GM12865 (cell line): ENCODE results near the gene MAPK8IP2.

Experiments used
- DNase-seq: peaks from one replicate; pipeline ENCODE4 v3.0.0; 2010; ENCODE audit warnings: low read depth
- H3K4me3 ChIP-seq: 2 replicates; pipeline ENCODE4 v1.5.1; 2011; ENCODE audit warnings: mild to moderate bottlenecking, low read depth, low read length, control low read depth
- TF ChIP-seq, protein P1 (sequence below): IDR thresholded peaks from 2 replicates; pipeline ENCODE4 v1.5.1; 2011; ENCODE audit warnings: low read length, control low read depth, low read depth, inconsistent platforms; ENCODE audit not compliant: insufficient read depth; ENCODE audit errors: missing control alignments

MAPK8IP2 gene

DNA sequence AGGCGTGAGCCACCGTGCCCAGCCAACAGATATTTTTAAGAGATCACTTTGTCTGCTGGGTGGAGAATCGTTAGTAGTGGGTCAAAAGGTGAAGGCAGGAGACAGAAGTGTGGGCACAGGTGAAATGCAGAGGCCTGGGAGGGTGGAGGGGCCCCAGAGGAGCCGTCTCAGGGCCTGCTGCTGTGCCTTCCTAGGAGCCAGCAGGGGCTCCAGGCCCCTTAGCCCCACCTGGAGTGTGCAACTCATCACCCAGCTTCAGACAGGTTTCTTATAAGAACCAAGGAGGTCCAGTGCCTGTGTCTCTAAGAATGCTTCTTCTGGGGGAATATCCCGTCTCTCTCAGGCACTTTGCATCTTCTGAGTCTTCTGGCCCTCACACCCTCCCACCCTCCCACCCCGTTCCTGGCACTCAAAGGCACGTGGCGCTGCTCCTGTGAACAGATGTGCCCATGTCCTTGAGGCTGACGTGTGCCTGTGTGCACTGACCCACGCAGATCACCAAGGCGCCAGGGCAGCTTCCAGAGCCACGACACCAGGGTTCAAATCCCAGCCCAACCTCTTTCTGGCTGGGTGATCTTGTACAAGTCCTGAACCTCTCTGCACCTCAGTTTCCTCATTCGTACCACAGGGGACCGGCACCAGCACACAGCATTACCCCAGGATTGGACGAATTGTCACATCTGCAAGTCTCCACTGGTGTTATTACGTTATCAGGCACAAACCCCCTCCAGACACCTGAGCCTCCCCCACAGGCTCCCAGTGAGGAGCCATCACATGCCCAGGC is 23.9 kb downstream of the MAPK8IP2 start:
- H3K4me3 ChIP-seq: no peak overlapping the region
- DNase-seq: no peak
- TF ChIP-seq, protein P1, sequence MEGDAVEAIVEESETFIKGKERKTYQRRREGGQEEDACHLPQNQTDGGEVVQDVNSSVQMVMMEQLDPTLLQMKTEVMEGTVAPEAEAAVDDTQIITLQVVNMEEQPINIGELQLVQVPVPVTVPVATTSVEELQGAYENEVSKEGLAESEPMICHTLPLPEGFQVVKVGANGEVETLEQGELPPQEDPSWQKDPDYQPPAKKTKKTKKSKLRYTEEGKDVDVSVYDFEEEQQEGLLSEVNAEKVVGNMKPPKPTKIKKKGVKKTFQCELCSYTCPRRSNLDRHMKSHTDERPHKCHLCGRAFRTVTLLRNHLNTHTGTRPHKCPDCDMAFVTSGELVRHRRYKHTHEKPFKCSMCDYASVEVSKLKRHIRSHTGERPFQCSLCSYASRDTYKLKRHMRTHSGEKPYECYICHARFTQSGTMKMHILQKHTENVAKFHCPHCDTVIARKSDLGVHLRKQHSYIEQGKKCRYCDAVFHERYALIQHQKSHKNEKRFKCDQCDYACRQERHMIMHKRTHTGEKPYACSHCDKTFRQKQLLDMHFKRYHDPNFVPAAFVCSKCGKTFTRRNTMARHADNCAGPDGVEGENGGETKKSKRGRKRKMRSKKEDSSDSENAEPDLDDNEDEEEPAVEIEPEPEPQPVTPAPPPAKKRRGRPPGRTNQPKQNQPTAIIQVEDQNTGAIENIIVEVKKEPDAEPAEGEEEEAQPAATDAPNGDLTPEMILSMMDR: no peak

- no peak overlapping the region for H3K4me3 ChIP-seq
- DNase-seq: no peak
- TF ChIP-seq, protein P1: no peak
These were observed 24.6 kb downstream of the MAPK8IP2 start for GRCh38 chr22:50625131-50625567.

- TF ChIP-seq, protein P1: no peak
- no peak for DNase-seq
- H3K4me3 ChIP-seq: no peak overlapping the region
These were observed 25.1 kb downstream of the MAPK8IP2 start for GRCh38 chr22:50625568-50626313.

- no peak for DNase-seq
- H3K4me3 ChIP-seq: no peak overlapping the region
- TF ChIP-seq, protein P1: no peak
These were observed 25.8 kb downstream of the MAPK8IP2 start for GRCh38 chr22:50626314-50626849.

GRCh38 chr22:50626850-50627641 is 26.5 kb downstream of the MAPK8IP2 start:
- TF ChIP-seq, protein P1: no peak
- H3K4me3 ChIP-seq: peak overlapping the region; percentile 98
- DNase-seq: no peak
